Liver (tissue), 9 donors: Measurements from ENCODE around the gene SYCP1. TPM values are rescaled to one million over a fixed set of nuclear protein-coding genes. Genes with fewer than 3 reads are reported as not detected.
"Not testable (repeated sequence)": the region's sequence is repeated elsewhere in the genome, so short reads cannot be mapped to it uniquely, and the experiment has no call there.

Experiments
- DNase-seq: peaks from one replicate; pipeline ENCODE4 v3.0.0-alpha.2; 2017; ENCODE audit warnings: low spot score
- H3K27ac ChIP-seq, 2 donors: one replicate each; pipeline ENCODE4 v1.7.0; 2013; ENCODE audit warnings: inconsistent platforms in 2 of 2, low read length in 2 of 2, control low read depth in 1 of 2, low read depth in 1 of 2, mild to moderate bottlenecking in 1 of 2
- H3K27me3 ChIP-seq, 4 donors: one replicate each; pipeline versions ENCODE4 v1.6.1 to v1.7.0; 2013; ENCODE audit warnings: low read length in 3 of 4, inconsistent platforms in 1 of 4, mild to moderate bottlenecking in 1 of 4, moderate library complexity in 1 of 4; ENCODE audit not compliant: control insufficient read depth in 4 of 4, insufficient read depth in 4 of 4
- H3K36me3 ChIP-seq, 4 donors: one replicate each; pipeline versions ENCODE4 v1.6.1 to v1.7.0; 2013; ENCODE audit warnings: low read length in 3 of 4, mild to moderate bottlenecking in 3 of 4, low read depth in 1 of 4, moderate library complexity in 1 of 4; ENCODE audit not compliant: control insufficient read depth in 4 of 4, insufficient read depth in 3 of 4
- H3K4me1 ChIP-seq, 4 donors: one replicate each; pipeline versions ENCODE4 v1.6.1 to v1.7.0; 2013; ENCODE audit warnings: low read length in 3 of 4, mild to moderate bottlenecking in 3 of 4, moderate library complexity in 1 of 4; ENCODE audit not compliant: control insufficient read depth in 4 of 4, insufficient read depth in 4 of 4
- H3K4me3 ChIP-seq, 3 donors: one replicate each; pipeline versions ENCODE4 v1.6.1 to v1.7.0; 2013; ENCODE audit warnings: low read length in 3 of 3, control low read depth in 1 of 3, low read depth in 1 of 3, mild to moderate bottlenecking in 1 of 3
- H3K9ac ChIP-seq, 2 donors: one replicate each; pipeline ENCODE4 v1.7.0; 2013; ENCODE audit warnings: low read length in 2 of 2, mild to moderate bottlenecking in 2 of 2, moderate library complexity in 2 of 2, control low read depth in 1 of 2, low read depth in 1 of 2
- H3K9me3 ChIP-seq, 4 donors: one replicate each; pipeline versions ENCODE4 v1.6.1 to v1.7.0; 2013; ENCODE audit warnings: low read length in 3 of 4; ENCODE audit not compliant: control insufficient read depth in 4 of 4
- CTCF ChIP-seq: fragments of 150-350 bp; IDR thresholded peaks from 2 replicates; pipeline ENCODE4 v1.5.1; 2017; ENCODE audit warnings: improper control_type of control experiment, low read depth, low read length; ENCODE audit not compliant: missing input control
- EGR1 ChIP-seq, 2 donors: IDR thresholded peaks; 2 replicates each; pipeline ENCODE4 v1.6.1; 2016 to 2018; ENCODE audit warnings: antibody characterized with exemption in 2 of 2, low read depth in 2 of 2
- FOXA1 ChIP-seq: IDR thresholded peaks from 2 replicates; pipeline ENCODE4 v1.6.1; 2016; ENCODE audit warnings: antibody characterized with exemption
- FOXA2 ChIP-seq: IDR thresholded peaks from 2 replicates; pipeline ENCODE4 v1.6.1; 2016; ENCODE audit warnings: antibody characterized with exemption
- GABPA ChIP-seq, 2 donors: IDR thresholded peaks in 1 of 2; conservative IDR thresholded peaks in 1 of 2; 2 replicates each; pipeline ENCODE4 v1.6.1; 2016; ENCODE audit warnings: antibody characterized with exemption in 2 of 2, mild to moderate bottlenecking in 1 of 2, moderate library complexity in 1 of 2
- HNF4A ChIP-seq, 2 donors: conservative IDR thresholded peaks; 2 replicates each; pipeline ENCODE4 v1.6.1; 2016; ENCODE audit warnings: antibody characterized with exemption in 2 of 2, mild to moderate bottlenecking in 2 of 2
- HNF4G ChIP-seq: IDR thresholded peaks from 2 replicates; pipeline ENCODE4 v1.6.1; 2016; ENCODE audit warnings: antibody characterized with exemption
- JUND ChIP-seq, 2 donors: IDR thresholded peaks; 2 replicates each; pipeline ENCODE4 v1.6.1; 2016; ENCODE audit warnings: antibody characterized with exemption in 2 of 2
- NR2F2 ChIP-seq: IDR thresholded peaks from 2 replicates; pipeline ENCODE4 v1.6.1; 2016; ENCODE audit warnings: antibody characterized with exemption
- RAD21 ChIP-seq, 2 donors: IDR thresholded peaks; 2 replicates each; pipeline ENCODE4 v1.6.1; 2016; ENCODE audit warnings: antibody characterized with exemption in 2 of 2, mild to moderate bottlenecking in 2 of 2
- RXRA ChIP-seq, 2 donors: IDR thresholded peaks; 2 replicates each; pipeline ENCODE4 v1.6.1; 2017 to 2018; ENCODE audit warnings: antibody characterized with exemption in 2 of 2, mild to moderate bottlenecking in 1 of 2
- SP1 ChIP-seq: IDR thresholded peaks from 2 replicates; pipeline ENCODE4 v1.6.1; 2018; ENCODE audit warnings: antibody characterized with exemption, mild to moderate bottlenecking
- TAF1 ChIP-seq: conservative IDR thresholded peaks from 2 replicates; pipeline ENCODE4 v1.6.1; 2016; ENCODE audit warnings: antibody characterized with exemption, mild to moderate bottlenecking
- YY1 ChIP-seq: IDR thresholded peaks from 2 replicates; pipeline ENCODE4 v1.6.1; 2016; ENCODE audit warnings: antibody characterized with exemption, mild to moderate bottlenecking
- ZBTB33 ChIP-seq: IDR thresholded peaks from 2 replicates; pipeline ENCODE4 v1.6.1; 2016; ENCODE audit warnings: antibody characterized with exemption
- WGBS: extraction: QIAGEN DNeasy Blood & Tissue Kit; methylation state at CpG from one replicate; pipeline ENCODE4 v1.1.7; 2013; 5-methylcytosine and 5-hydroxymethylcytosine counted together
- polyA plus RNA-seq, 2 donors: library from polyadenylated mRNA; stranded (reverse) in 1 of 2; unstranded in 1 of 2; fragments of 200-250 nt in 1 of 2; fragments of >200 nt in 1 of 2; fragmentation: Nextera tagmentation in 1 of 2; extraction: Ambion mirVana in 1 of 2; gene quantifications; one replicate each; pipeline versions ENCODE4 v1.2.1 to v1.2.3, GENCODE V29; 2013 to 2015
- total RNA-seq, 2 donors: library from RNA; depleted of rRNA; stranded (reverse); fragments of >200 nt; gene quantifications; one replicate each; pipeline ENCODE4 v1.2.3, GENCODE V29; 2014
- TF ChIP-seq, protein P1 (sequence below): IDR thresholded peaks from 2 replicates; pipeline ENCODE4 v1.6.1; 2016; ENCODE audit warnings: antibody characterized with exemption, mild to moderate bottlenecking
- TF ChIP-seq, protein P2 (sequence below): IDR thresholded peaks from 2 replicates; pipeline ENCODE4 v1.6.1; 2016; ENCODE audit warnings: antibody characterized with exemption
- TF ChIP-seq, protein P3 (sequence below): IDR thresholded peaks from 2 replicates; pipeline ENCODE4 v1.6.1; 2016; ENCODE audit warnings: antibody characterized with exemption
- donor health status: healthy.
- donor health status: healthy.
- donor health status: healthy.
- donor health status: healthy.
- donor health status: healthy.

The SYCP1 gene
- total and polyA plus RNA-seq, 4 donors: 0.89 TPM; not detected in 3

DNA sequence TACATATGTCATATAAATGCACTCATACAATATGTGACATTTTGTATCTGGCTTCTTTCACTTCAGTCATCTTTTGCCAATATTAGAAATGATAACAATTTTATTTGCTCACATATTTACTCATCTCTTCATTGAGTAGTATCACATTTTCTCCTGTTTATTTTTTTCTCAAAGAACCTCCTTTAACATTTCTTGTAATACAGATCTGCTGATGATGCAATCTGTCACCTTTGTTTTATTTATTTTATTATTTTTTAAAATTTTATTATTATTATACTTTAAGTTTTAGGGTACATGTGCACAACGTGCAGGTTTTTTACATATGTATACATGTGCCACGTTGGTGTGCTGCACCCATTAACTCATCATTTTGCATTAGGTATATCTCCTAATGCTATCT is 159.1 kb downstream of the SYCP1 start:
- no peaks in the 10 kb centered on the region for H3K27me3 ChIP-seq
- no peak overlapping the region for H3K4me3 ChIP-seq
- no peaks in the 10 kb centered on the region for H3K9me3 ChIP-seq
- no peak overlapping the region for H3K9ac ChIP-seq
- WGBS: 87% methylated on average over 2 of the region's 2 CpGs
- no peaks in the 10 kb centered on the region for H3K4me1 ChIP-seq
- H3K36me3 ChIP-seq: no peaks in the 10 kb centered on the region
- DNase-seq: no peak
- H3K27ac ChIP-seq: no peak overlapping the region
- TF ChIP-seq RAD21 (IDR thresholded peaks at IDR 0.05) (no peak), TAF1 (no peak)
- TF ChIP-seq, protein P1, sequence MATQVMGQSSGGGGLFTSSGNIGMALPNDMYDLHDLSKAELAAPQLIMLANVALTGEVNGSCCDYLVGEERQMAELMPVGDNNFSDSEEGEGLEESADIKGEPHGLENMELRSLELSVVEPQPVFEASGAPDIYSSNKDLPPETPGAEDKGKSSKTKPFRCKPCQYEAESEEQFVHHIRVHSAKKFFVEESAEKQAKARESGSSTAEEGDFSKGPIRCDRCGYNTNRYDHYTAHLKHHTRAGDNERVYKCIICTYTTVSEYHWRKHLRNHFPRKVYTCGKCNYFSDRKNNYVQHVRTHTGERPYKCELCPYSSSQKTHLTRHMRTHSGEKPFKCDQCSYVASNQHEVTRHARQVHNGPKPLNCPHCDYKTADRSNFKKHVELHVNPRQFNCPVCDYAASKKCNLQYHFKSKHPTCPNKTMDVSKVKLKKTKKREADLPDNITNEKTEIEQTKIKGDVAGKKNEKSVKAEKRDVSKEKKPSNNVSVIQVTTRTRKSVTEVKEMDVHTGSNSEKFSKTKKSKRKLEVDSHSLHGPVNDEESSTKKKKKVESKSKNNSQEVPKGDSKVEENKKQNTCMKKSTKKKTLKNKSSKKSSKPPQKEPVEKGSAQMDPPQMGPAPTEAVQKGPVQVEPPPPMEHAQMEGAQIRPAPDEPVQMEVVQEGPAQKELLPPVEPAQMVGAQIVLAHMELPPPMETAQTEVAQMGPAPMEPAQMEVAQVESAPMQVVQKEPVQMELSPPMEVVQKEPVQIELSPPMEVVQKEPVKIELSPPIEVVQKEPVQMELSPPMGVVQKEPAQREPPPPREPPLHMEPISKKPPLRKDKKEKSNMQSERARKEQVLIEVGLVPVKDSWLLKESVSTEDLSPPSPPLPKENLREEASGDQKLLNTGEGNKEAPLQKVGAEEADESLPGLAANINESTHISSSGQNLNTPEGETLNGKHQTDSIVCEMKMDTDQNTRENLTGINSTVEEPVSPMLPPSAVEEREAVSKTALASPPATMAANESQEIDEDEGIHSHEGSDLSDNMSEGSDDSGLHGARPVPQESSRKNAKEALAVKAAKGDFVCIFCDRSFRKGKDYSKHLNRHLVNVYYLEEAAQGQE: no peak

DNA sequence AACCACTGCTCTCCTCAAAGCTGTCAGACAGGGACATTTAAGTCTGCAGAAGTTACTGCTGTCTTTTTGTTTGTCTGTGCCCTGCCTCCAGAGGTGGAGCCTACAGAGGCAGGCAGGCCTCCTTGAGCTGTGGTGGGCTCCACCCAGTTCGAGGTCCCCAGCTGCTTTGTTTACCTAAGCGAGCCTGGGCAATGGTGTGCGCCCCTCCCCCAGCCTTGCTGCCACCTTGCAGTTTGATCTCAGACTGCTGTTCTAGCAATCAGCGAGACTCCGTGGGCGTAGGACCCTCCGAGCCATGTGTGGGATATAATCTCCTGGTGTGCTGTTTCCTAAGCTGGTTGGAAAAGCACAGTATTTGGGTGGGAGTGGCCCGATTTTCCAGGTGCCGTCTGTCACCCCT is 164.9 kb downstream of the SYCP1 start:
- not testable (repeated sequence) for DNase-seq, H3K27ac ChIP-seq, H3K9me3 ChIP-seq, H3K4me3 ChIP-seq, H3K4me1 ChIP-seq, H3K9ac ChIP-seq, H3K36me3 ChIP-seq, H3K27me3 ChIP-seq
- WGBS: 85% methylated on average over 9 of the region's 9 CpGs

DNA sequence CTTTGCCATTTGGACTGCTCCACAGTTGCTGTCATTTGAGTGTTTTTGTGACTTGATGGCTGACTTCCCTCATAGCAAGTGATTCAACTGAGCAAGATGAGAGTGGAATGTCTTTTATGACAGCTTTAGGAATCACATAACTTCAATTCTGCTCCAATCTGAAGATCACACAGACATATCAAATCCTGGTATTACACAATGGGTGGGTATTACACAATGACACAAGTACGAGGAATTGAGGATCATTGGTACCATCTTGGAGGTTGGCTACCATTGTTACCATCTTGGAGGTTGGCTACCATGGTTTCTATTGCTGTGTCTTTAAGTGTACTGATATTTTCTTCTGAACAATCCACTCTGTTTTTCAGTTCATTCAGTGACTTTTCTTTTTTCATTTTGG is 166.5 kb downstream of the SYCP1 start:
- Histone ChIP-seq H3K9me3 (no peaks in the 10 kb centered on the region), H3K27me3 (peaks cover 0 to 3% (median 0%) of the 10 kb centered on the region in 4 donors), H3K27ac (no peak overlapping the region), H3K9ac (no peak overlapping the region), H3K4me3 (no peak overlapping the region), H3K36me3 (no peaks in the 10 kb centered on the region), H3K4me1 (no peaks in the 10 kb centered on the region)
- TF ChIP-seq HNF4G (no peak), HNF4A (conservative IDR thresholded peaks at IDR 0.05) (no peak), NR2F2 (no peak), YY1 (no peak), CTCF (no peak), ZBTB33 (no peak), TAF1 (no peak), RAD21 (IDR thresholded peaks at IDR 0.05) (no peak), JUND (IDR thresholded peaks at IDR 0.05) (no peak), SP1 (no peak), EGR1 (IDR thresholded peaks at IDR 0.05; ENCODE audit: low read depth in 2 of 2) (no peak), RXRA (IDR thresholded peaks at IDR 0.05) (no peak), FOXA1 (no peak), FOXA2 (no peak), GABPA (IDR thresholded peaks at IDR 0.05 in 1 of 2, conservative IDR thresholded peaks at IDR 0.05 in 1 of 2) (no peak)
- TF ChIP-seq, protein P2, sequence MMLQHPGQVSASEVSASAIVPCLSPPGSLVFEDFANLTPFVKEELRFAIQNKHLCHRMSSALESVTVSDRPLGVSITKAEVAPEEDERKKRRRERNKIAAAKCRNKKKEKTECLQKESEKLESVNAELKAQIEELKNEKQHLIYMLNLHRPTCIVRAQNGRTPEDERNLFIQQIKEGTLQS: no peak
- TF ChIP-seq, protein P1: no peak
- TF ChIP-seq, protein P3, sequence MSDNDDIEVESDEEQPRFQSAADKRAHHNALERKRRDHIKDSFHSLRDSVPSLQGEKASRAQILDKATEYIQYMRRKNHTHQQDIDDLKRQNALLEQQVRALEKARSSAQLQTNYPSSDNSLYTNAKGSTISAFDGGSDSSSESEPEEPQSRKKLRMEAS: no peak
- 33% methylated on average over 1 of the region's 1 CpG for WGBS
- no peak for DNase-seq
